Measurements from ENCODE around the gene MIPEP. TPM values are rescaled to one million over a fixed set of nuclear protein-coding genes. Genes with fewer than 3 reads are reported as not detected.
A peak's percentile ranks its signal among the peaks of the same experiment; 100 is the strongest.

Gene MIPEP
- total and polyA plus RNA-seq, 12 donors, result 13.9 to 28.6 (median 20.7) TPM

- Histone ChIP-seq H3K36me3 (replicated peaks in 1 of 2) (no peaks in the 10 kb centered on the region), H3K27ac (no peak overlapping the region), H3K27me3 (no peaks in the 10 kb centered on the region), H3K4me3 (no peak overlapping the region), H3K4me1 (replicated peaks in 1 of 2) (no peaks in the 10 kb centered on the region), H3K9me3 (replicated peaks in 1 of 3) (no peaks in the 10 kb centered on the region)
- intact Hi-C loops (cut with DNase I), result no loop called here
- peak in 1 of 7 donors; percentile 30 for DNase-seq
- WGBS, 4 donors, result 72 to 76% (median 73%) methylated on average over 11 of the region's 11 CpGs
- TF ChIP-seq POLR2A (IDR thresholded peaks at IDR 0.05) (no peak), CTCF (IDR thresholded peaks at IDR 0.05) (no peak)
Observed at GRCh38 chr13:23703246-23703860, 185.8 kb downstream of the MIPEP start.

- Histone ChIP-seq H3K27ac (no peak overlapping the region), H3K36me3 (replicated peaks in 1 of 2) (no peaks in the 10 kb centered on the region), H3K27me3 (no peaks in the 10 kb centered on the region), H3K9me3 (replicated peaks in 1 of 3) (no peaks in the 10 kb centered on the region), H3K4me1 (replicated peaks in 1 of 2) (no peaks in the 10 kb centered on the region), H3K4me3 (no peak overlapping the region)
- DNase-seq, result no peak
- 79 to 89% (median 84%) methylated on average over 8 to 12 of the region's 12 CpGs for WGBS, 4 donors
- intact Hi-C loops (cut with DNase I), result no loop called here
- TF ChIP-seq CTCF (IDR thresholded peaks at IDR 0.05) (no peak), POLR2A (IDR thresholded peaks at IDR 0.05) (no peak)
Observed at GRCh38 chr13:23701636-23702035, 187.6 kb downstream of the MIPEP start.

GRCh38 chr13:23701186-23701585 is 188.0 kb downstream of the MIPEP start:
- DNase-seq, result no peak
- Histone ChIP-seq H3K27me3 (no peaks in the 10 kb centered on the region), H3K9me3 (replicated peaks in 1 of 3) (no peaks in the 10 kb centered on the region), H3K4me1 (replicated peaks in 1 of 2) (no peaks in the 10 kb centered on the region), H3K27ac (no peak overlapping the region), H3K4me3 (no peak overlapping the region), H3K36me3 (replicated peaks in 1 of 2) (no peaks in the 10 kb centered on the region)
- WGBS, 4 donors, result 81 to 97% (median 88%) methylated on average over 5 of the region's 5 CpGs
- intact Hi-C loops (cut with DNase I), result no loop called here
- TF ChIP-seq POLR2A (IDR thresholded peaks at IDR 0.05), result no peak
- no peak for TF ChIP-seq CTCF (IDR thresholded peaks at IDR 0.05)

DNA sequence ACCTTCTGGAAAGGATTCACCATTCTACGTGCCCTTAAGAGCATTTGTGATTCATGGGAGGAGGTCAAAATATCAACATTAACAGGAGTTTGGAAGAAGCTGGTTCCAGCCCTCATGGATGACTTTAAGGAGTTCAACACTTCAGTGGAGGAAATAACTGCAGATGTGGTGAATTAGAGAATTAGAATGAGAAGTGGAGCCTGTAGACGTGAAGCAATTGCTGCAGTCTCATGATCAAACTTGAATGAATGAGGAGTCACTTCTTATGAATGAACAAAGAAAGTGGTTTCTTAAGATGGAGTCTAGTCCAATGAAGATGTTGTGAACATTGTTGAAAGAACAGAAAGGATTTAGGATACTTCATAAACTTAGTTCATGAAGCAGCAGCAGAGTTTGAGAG is 189.9 kb downstream of the MIPEP start:
- Histone ChIP-seq H3K27me3 (no peaks in the 10 kb centered on the region), H3K4me1 (replicated peaks in 1 of 2) (no peaks in the 10 kb centered on the region), H3K9me3 (replicated peaks in 1 of 3) (no peaks in the 10 kb centered on the region), H3K36me3 (replicated peaks in 1 of 2) (no peaks in the 10 kb centered on the region), H3K27ac (no peak overlapping the region), H3K4me3 (no peak overlapping the region)
- no peak for TF ChIP-seq POLR2A (IDR thresholded peaks at IDR 0.05)
- no peak for TF ChIP-seq CTCF (IDR thresholded peaks at IDR 0.05)
- DNase-seq, result no peak
- intact Hi-C loops (cut with DNase I), result no loop called here
- WGBS, 4 donors, result 76 to 90% (median 88%) methylated on average over 2 of the region's 2 CpGs

Data from adrenal gland (tissue), 12 donors.